GM19099 (cell line): ENCODE data around the gene OPA3.
A peak's percentile ranks its signal among the peaks of the same experiment; 100 is the strongest.

Source experiments
- POLR2A ChIP-seq: IDR thresholded peaks from 3 replicates; pipeline ENCODE4 v1.6.1; 2011; ENCODE audit warnings: low read depth; ENCODE audit not compliant: insufficient read length; ENCODE audit errors: extremely low read depth

The OPA3 gene

DNA sequence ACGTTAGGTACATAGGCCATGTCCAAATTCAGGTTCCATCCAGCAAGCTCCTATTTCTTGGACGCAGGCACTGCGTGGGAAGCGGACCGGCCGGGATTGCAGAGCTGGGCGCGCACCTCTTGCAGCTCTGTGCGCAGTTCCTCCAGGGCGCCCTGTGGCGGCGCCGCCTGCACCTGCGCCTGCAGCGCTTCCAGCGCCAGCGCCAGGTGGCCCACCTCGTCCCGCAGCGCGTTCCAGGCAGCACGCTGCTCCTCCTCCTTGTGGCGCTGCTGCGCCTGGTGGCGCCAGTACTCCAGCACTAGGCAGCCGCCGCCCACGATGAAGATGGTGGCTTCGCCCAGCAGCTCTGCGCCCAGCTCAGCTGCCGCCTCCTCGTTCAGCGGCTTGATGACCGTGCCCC lies 31.1 kb downstream of the OPA3 start:
- no peak for TF ChIP-seq POLR2A

DNA sequence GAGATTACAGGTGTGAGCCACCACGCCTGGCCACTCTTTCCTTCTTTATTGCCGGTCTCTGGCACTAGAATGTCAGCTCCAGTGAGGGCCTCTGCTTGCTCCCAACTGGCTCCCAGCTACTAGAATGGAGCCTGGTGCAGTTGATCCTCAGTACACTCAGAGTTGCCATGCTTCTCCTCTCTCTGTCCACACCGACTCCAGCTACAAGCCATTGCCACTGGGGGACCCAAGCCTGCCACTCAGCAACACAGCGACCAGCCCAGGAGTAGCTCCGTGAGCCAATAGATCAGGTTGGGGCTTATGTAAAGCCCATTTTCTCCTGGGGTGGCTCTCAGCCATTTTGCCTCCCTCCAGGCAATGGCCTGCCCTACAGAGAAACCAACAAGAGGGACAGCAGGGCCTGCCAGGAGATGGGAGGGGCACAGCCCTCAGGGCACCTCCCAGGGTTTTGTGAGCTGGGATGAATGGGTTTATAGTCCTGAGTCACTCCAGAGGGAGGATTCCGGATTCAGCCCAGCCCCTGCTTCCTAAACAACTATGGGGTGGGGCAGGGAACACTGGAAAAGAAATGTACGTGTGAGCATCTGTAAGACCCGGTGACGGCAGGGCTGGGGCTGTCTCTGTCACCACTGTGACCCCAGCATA lies 36.5 kb downstream of the OPA3 start:
- TF ChIP-seq POLR2A, result no peak

DNA sequence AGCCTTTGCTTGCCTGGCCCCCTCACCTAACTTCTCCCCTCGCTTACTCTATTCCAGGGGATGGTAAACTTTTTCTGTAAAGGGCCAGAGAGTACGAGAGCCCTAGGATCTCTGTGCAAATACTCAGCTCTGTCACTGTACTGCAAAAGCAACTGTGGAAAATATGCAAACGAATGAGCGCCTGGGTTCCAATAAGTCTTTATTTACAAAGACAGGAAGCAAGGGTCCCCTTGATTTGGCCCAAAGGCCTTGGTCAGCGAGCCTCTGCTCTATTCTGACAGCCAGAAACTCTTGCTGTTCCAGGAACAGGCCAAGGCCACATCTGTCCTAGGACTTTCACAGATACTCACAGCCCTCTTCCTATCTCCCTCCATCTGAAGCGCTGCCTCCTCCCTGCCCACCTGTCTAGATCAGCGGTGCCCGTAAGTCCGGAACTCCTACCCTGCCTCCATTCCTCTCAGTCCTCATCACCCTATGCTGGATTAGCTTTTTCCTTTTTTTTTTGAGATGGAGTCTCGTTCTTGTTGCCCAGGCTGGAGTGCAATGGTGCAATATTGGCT lies 37.3 kb downstream of the OPA3 start:
- no peak for TF ChIP-seq POLR2A

DNA sequence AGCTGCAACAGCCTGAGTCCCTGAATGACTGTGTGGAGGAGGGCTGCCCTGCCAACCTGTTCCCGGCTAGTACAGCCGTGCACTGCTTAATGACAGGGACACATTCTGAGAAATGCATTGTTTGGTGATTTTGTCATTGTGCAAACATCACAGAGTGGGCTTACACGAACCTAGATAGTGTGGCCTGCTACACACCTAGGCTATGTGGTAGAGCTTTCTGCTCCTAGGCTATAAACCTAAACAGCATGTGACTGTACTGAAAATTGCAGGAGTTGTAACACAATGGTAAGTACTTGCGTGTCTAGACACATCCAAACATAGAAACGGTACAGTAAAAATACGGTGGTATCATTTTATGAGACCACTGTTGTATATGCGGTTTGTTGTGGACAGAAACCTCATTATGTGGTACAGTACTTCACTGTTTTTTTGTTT lies 42.4 kb downstream of the OPA3 start:
- TF ChIP-seq POLR2A, result no peak

DNA sequence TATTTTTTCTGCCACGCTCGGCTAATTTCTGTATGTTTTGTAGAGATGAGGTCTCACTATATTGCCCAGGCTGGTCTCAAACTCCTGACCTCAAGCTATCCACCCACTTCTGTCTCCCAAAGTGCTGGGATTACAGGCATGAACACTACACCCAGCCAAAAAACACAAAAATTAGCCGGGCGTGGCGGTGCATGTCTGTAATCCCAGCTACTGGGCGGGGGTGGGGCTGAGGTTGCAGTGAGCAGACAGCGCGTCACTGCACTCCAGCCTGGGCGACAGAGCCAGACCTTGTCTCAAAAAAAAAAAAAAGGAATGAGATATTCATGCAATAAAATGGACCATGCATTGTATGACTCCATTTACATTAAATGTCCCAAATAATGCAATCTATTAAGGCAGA lies 45.1 kb downstream of the OPA3 start:
- TF ChIP-seq POLR2A, result no peak

DNA sequence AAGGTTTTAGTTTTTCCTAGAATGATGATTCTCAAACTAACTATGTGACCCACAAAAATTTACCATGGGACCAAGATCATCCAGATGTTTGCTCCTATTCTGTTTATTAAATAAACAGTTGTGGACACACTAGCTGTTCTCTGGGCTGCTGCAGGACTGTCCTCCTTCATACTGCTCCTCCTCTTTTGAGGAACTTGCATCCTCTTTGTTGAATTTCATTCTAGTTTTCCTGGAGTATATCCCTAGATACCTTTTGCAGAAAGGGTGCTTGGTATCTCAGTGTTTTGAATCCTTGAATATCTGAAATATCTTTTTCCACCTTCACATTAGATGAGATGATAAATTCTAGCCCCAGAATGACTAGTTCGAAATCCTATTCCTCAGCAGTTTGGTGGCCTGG lies 53.3 kb downstream of the OPA3 start:
- TF ChIP-seq POLR2A, result no peak

DNA sequence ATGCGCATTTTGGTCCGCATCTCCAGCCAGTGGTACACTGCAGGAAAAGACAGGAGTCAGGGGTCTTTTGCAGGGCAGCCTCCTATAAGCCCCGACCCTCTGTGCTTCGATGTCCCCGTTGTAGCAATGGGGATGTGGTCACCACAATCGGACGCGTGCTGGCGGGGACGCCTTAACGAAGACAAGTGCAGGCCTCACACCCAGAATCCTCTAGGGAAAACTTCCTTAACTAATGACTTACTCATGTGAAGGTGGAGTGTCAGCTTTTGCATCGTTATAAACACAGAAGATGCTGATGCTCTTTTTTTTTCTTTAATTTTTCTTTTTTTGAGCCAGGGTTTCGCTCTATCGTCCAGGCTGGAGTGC lies 55.2 kb downstream of the OPA3 start:
- peak; percentile 0 for TF ChIP-seq POLR2A

DNA sequence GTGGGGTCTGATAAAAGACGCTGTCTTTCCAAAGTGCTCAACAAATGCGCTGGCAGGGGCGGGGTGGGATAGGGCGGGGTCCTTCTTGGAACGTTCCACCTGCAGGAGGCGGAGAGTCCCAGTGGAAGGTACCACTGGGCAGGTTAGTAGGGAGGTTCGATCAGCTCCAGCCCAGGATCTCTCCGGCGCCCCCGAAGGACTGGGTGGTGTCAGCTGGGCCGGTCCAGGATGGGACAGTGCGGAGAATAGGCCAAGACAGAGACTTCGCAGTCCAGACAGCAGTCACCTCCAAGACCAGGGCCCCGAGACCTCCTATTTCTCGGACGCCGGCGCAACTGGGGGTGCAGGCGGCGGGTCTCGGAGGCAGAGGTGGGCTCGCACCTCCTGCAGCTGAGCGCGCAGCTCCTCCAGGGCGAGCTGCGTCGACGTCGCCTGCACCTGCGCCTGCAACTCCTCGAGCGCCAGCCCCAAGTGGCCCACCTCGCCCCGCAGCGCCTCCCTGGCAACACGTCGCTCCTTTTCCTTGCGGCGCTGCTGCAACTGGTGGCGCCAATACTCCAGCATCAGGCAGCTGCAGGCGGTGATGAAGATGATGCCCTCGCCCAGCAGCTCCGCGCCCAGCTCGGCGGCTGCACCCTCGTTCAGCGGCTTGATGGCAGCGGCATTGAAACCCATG lies 55.7 kb downstream of the OPA3 start:
- TF ChIP-seq POLR2A, result peak; percentile 30

DNA sequence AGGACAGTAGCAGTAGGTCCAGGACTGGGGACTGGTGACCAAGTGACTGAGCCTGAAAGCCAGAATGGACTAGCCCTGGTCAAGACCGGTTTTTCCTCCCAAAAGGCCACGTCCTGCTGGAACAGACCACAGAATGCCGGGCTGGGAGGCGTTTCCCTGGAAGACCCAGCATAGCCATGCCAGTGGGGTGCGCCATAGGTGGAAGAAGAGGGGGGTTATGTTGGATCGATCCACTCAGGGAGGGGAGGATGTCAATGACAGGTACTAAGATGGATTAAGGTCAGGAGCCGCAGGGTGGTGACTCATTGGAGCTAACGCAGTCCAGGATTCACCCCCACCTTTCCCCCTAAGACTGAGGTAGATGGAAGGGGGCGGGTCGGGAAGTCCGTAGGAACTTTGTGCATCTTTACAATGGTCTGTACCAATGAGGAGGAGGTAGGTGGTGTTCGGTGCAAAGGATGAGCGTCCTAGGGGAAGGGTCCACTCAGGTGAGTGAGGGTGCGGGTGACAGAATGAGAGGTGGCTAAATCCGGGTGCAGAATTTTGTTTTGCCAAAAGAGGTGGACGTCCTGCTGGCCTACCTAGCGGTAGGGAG lies 56.4 kb downstream of the OPA3 start:
- peak; percentile 17 for TF ChIP-seq POLR2A

DNA sequence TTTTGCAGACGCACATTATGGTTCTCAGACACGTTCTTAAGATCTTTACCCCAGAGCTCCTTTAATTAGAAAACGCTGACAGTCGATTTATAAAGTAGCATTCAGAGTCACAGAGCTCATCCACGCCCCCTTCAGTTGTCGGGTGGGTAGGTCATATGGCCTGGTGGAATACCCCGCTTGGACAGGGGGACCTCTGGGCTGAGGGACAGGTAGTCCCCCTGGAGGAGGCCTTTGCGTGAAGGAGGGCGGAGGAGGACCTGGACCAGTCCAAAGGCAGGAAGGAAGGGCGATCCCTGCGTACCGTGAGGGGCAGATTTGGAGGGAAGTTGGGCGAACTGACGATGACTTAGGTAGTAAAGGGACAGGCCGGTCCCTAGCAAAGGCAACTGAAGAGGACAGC lies 56.9 kb downstream of the OPA3 start:
- TF ChIP-seq POLR2A, result no peak

DNA sequence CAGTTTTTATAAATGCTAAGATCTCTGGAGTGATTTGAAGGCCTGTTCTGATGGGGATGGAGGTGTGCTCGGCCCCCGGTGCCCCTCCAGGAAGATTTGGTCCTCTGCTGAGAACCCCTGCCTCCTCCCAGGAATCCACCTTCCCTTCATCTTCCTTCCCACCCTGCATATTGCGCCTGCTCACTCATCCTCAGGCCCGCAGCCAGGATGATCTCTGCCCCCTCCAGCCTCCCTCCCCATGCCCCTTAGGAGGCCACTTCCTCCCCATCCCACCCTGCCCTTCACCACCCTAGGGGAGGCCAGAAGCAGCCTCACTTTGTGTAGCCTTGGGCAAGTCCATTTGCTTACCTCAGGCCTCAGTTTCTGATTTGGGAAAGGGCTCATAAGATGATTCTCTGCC lies 57.6 kb downstream of the OPA3 start:
- no peak for TF ChIP-seq POLR2A

DNA sequence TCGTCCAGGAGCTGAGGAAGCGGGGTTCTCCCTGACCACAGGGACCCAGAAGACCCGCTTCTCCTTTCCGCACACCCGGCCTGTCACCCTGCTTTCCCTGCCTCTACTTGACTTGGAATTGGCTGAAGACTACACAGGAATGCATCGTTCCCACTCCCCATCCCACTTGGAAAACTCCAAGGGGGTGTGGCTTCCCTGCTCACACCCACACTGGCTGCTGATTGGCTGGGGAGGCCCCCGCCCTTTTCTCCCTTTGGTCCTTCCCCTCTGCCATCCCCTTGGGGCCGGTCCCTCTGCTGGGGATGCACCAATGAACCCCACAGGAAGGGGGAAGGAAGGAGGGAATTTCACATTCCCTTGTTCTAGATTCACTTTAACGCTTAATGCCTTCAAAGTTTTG lies 58.5 kb downstream of the OPA3 start:
- TF ChIP-seq POLR2A, result no peak

DNA sequence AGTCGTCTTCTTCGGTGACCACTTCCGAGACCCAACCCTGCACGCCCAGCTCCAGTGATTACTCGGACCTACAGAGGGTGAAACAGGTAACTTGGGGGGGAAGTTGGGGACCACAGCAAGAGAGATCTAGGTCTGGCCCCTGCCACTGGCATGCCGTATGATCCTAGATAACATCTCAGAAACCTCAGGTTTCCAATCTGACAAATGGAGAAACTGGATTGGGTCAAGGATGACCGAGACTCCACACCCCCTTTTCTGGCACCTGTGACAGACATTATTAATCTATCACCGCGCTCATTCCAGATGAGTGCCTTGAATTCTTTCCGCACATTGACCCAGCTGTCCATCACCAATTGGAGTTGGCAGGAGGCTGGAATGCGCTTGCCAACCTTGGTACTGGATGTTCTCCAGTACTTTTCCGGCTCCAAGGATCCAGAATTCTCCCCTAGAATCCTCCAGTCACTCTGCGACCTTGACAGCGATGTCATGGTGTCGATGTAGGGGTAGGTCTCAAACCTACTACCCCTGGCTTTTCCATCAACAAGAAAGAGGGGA lies 60.0 kb downstream of the OPA3 start:
- TF ChIP-seq POLR2A, result no peak

DNA sequence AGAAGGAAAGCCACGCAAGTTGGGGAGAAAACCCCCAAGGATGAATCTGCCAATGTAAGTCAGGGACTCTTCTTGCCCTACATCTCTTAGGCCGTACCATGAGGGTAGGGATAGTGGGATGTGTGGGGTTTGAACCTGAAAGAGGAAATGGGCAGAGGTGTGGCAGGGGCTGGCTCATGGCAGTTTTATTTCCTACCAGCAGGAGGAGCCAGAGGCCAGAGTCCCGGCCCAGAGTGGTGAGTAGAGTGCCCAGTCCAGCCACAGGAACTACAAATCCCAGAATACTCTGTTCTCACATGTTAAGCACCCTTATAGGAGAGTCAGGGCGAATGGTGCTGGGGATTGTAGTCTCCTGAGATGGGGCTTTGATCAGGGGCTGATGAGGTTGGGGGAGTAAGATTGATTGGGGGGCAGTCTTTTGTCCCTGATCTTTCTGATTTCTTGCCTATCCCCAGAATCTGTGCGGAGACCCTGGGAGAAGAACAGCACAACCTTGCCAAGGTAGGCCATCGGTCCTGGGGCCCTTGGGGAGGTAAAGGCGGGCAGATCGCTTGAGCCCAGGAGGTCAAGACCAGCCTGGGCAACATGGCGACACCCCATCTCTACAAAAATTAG lies 60.9 kb downstream of the OPA3 start:
- TF ChIP-seq POLR2A, result no peak

DNA sequence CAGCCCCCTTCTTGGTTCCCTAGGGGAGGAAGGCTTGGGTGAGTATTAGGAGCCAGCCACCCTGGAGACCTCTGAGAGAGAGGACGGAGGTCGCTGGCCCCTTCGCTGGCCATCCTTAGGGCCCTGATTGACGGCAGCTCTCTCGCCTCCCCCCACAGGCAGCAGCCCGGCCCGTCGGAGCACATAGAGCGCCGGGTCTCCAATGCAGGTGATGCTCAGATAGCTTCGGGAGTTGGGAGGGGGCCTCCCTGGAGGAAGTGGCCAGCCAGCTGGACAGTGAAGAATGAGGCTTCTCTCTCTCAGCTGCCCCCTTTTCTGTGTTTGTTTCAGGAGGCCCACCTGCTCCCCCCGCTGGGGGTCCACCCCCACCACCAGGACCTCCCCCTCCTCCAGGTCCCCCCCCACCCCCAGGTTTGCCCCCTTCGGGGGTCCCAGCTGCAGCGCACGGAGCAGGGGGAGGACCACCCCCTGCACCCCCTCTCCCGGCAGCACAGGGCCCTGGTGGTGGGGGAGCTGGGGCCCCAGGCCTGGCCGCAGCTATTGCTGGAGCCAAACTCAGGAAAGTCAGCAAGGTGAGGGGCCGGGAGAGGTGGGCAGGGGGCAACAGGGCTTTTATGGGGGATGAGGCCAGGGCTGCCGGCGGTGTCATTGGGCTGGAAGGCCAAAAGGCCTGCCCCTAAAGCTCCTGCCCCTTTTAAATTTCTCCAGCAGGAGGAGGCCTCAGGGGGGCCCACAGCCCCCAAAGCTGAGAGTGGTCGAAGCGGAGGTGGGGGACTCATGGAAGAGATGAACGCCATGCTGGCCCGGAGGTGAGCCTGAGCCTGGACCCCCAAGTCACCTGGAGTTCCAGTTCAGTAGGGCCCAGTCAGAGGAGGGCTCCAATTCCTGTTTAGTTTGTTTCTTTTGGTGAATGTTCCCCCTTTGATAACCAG lies 62.3 kb downstream of the OPA3 start:
- no peak for TF ChIP-seq POLR2A

DNA sequence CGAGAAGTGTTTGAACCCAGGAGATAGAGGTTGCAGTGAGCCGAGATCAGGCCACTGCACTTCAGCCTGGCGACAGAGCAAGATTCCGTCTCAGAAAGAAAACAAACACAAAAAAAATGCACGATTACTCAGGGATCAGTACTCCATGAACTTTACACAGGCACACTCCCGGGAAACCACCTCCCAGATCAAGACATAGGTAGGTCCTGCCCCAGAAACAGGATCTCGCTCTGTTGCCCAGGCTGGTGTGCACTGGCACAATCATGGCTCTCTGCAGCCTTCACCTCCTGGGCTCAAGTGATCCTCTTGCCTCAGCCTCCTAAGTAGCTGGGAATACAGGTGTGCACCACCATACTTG lies 66.2 kb downstream of the OPA3 start:
- TF ChIP-seq POLR2A, result no peak
